ENCODE data around the gene FAM20C. TPM values are rescaled to one million over a fixed set of nuclear protein-coding genes. Genes with fewer than 3 reads are reported as not detected.

FAM20C gene
- total RNA-seq, 1 experiment from 2014 or later: 62.6 TPM

GRCh38 chr7:289756-290553 lies 97.6 kb downstream of the FAM20C start, which contains the start of gene FOXL3:
Gene FOXL3 (plus strand): TSS chr7:290170. CDS start chr7:290170, 0 bp downstream.
- no CpG with 5 or more reads among the region's 79 CpGs for WGBS (ENCODE audit: extremely low coverage, insufficient read length, low lambda C conversion rate)
- H3K9me3 Mint-ChIP-seq: peaks cover 8 to 23% of the 10 kb centered on the region in 2 experiments

More at GRCh38 chr7:289756-290553, 97.6 kb downstream of the FAM20C start, which contains the start of gene FOXL3:
- TF ChIP-seq CTCF (conservative IDR thresholded peaks at IDR 0.05): no peak
- Histone ChIP-seq H4K91ac (ENCODE audit: insufficient read length, low read depth, low read length) (no peak within 1 kb of the TSS), H4K20me1 (ENCODE audit: control insufficient read depth, insufficient read depth, insufficient read length) (no peaks in the 10 kb centered on the region), H3K4me2 (ENCODE audit: insufficient read depth, insufficient read length, low read length) (peak within 1 kb of the TSS; percentile 8), H2BK5ac (ENCODE audit: insufficient read length, low read length) (no peak within 1 kb of the TSS), H3K23me2 (ENCODE audit: insufficient read length, low read depth, low read length, poor library complexity, severe bottlenecking) (peaks cover 8% of the 10 kb centered on the region), H3K4ac (ENCODE audit: low read depth, low read length) (no peak within 1 kb of the TSS), H2AFZ (ENCODE audit: low read length) (no peak within 1 kb of the TSS), H3K23ac (ENCODE audit: insufficient read length, low read depth, low read length) (no peak within 1 kb of the TSS), H3K56ac (ENCODE audit: insufficient read length, low read depth, low read length) (no peak within 1 kb of the TSS), H2BK15ac (ENCODE audit: low read depth, low read length) (no peak within 1 kb of the TSS; the same call in 1 of the 2 replicates), H3K4me1 (ENCODE audit: insufficient read depth, low read length) (no peaks in the 10 kb centered on the region), H3K27me3 (ENCODE audit: insufficient read depth, low read length) (peaks cover 33% of the 10 kb centered on the region), H3T11ph (ENCODE audit: low read length) (no peak within 1 kb of the TSS), H2BK120ac (ENCODE audit: low read depth, low read length, poor library complexity, severe bottlenecking) (no peak within 1 kb of the TSS), H3K79me1 (ENCODE audit: insufficient read depth, low read depth, low read length, poor library complexity, severe bottlenecking) (no peaks in the 10 kb centered on the region), H2AK5ac (ENCODE audit: insufficient read length, low read length) (no peak within 1 kb of the TSS), H3K18ac (ENCODE audit: insufficient read length, low read depth, low read length) (no peak within 1 kb of the TSS), H2BK12ac (ENCODE audit: insufficient read length, low read depth, low read length) (no peak within 1 kb of the TSS), H3K27ac (ENCODE audit: insufficient read length, low read depth, low read length) (no peak within 1 kb of the TSS), H3K9ac (ENCODE audit: extremely low read depth, insufficient read length, low read length) (no peak within 1 kb of the TSS), H4K8ac (replicated peaks; ENCODE audit: insufficient read length, low read depth, low read length) (no peak within 1 kb of the TSS), H4K5ac (ENCODE audit: insufficient read length, low read depth, low read length) (no peak within 1 kb of the TSS), H2BK20ac (ENCODE audit: low read depth, low read length, poor library complexity, severe bottlenecking) (no peak within 1 kb of the TSS), H3K79me2 (ENCODE audit: insufficient read depth, low read length) (no peaks in the 10 kb centered on the region), H3K14ac (ENCODE audit: insufficient read depth, low read length) (no peak within 1 kb of the TSS), H3K9me3 (ENCODE audit: control insufficient read depth, low read depth, low read length) (no peaks in the 10 kb centered on the region)
- Mint-ChIP-seq H3K36me3 (ENCODE audit: insufficient read depth in 1 of 3, low read depth in 3 of 3) (no peaks in the 10 kb centered on the region; a peak in 2 of 7 replicates), H3K27me3 (ENCODE audit: low read depth) (peaks cover 77% of the 10 kb centered on the region), H3K4me3 (peak within 1 kb of the TSS; percentile 34 to 61), H3K27ac (no peak within 1 kb of the TSS), H3K4me1 (no peaks in the 10 kb centered on the region)
- DNase-seq: no peak
